Hindlimb muscle (tissue), 1 donor: ENCODE results near the gene TAL1. TPM values are rescaled to one million over a fixed set of nuclear protein-coding genes. Genes with fewer than 3 reads are reported as not detected.

Source experiments
- DNase-seq: peaks from one replicate; pipeline ENCODE4 v3.0.0-alpha.2; 2013
- polyA plus RNA-seq: library from polyadenylated mRNA; unstranded; fragments of 120-200 nt; gene quantifications from one replicate; pipeline ENCODE4 v1.2.1, GENCODE V29; 2013; ENCODE audit not compliant: insufficient read length

TAL1 gene
- polyA plus RNA-seq, 1 donor: 3.6 TPM

GRCh38 chr1:47187231-47187925 lies 44.6 kb downstream of the TAL1 start:
- DNase-seq: no peak

- no peak for DNase-seq
Observed at GRCh38 chr1:47186267-47187185, 45.5 kb downstream of the TAL1 start.

GRCh38 chr1:47184822-47185677 lies 47.0 kb downstream of the TAL1 start:
- no peak for DNase-seq

DNA sequence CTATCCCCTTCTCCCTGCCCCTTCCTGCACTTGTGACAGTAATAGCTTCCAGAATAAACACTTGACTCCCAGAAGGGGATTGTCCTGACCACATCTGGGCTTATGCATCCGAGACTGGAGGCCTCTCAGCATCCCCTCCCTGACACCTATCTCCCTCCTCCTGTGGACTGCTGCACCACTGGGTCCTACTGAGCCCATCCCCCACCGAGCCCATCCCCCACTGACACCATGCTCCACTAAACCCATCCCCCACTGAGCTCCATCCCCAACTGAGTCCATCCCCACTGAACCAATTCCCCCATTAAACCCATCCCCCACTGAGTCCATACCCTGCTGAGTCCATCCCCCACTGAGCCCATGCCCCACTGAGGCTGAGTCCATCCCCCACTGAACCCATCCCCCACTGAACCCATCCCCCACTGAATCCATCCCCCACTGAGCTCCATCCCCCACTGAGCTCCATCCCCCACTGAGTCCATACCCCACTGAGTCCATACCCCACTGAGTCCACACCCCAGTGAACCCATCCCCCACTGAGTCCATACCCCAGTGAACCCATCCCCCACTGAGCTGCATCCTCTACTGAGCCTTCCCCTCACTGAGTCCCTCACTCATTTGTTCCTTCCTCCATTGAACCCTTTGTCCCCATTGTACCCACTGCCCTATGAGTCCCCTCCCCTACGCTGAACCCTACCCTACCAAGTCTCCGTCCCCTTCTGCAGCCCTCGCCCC lies 47.8 kb downstream of the TAL1 start:
- no peak for DNase-seq

GRCh38 chr1:47183308-47184089 lies 48.5 kb downstream of the TAL1 start:
- DNase-seq: no peak

GRCh38 chr1:47182676-47183235 lies 49.3 kb downstream of the TAL1 start:
- DNase-seq: no peak

- DNase-seq: no peak
Observed at GRCh38 chr1:47181955-47182675, 49.9 kb downstream of the TAL1 start.

DNA sequence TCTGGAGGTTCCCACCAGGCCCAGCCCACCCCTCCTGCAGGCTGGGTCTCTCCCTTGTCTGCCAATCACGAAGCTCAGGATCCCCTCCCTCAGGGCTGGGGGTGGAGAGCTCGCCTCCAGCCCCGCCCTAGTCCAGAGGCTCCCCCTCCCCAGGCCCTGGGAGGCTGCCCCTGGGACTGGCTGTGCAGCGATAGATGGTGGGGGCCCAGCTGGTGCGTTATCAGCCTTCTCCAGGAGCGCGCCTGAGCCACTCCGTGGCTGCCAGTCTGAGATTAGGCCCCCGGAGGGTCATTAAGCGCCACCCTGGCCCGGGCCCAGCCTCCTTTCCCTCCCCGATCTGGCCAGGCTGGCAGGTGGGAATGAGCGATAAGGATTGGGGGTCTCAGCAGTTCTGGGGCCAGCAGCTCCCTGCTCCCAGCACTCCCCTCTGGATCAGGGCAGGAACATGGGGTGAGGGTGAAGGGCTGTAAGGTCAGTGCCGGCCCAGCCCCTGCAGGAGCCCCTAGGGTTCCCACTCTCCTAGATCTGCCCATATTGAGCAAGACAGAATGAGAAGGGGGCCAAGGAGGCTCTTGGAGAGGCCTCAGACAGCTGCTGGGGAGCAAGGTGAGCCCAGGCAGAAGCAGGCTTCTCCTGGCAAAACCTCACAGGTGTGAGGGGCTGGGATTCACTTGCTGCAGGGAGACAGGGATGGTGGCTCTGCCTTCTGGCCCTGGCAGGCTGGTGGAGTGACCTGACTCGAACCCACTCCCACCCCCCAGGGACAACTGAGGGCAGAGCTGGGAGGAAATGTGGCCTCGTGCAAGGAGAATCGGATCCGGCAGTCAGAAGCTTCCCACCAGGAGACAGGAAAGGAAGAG lies 50.7 kb downstream of the TAL1 start:
- no peak for DNase-seq

GRCh38 chr1:47180603-47181094 lies 51.4 kb downstream of the TAL1 start:
- DNase-seq: no peak

GRCh38 chr1:47179988-47180563 lies 51.9 kb downstream of the TAL1 start:
- no peak for DNase-seq

DNA sequence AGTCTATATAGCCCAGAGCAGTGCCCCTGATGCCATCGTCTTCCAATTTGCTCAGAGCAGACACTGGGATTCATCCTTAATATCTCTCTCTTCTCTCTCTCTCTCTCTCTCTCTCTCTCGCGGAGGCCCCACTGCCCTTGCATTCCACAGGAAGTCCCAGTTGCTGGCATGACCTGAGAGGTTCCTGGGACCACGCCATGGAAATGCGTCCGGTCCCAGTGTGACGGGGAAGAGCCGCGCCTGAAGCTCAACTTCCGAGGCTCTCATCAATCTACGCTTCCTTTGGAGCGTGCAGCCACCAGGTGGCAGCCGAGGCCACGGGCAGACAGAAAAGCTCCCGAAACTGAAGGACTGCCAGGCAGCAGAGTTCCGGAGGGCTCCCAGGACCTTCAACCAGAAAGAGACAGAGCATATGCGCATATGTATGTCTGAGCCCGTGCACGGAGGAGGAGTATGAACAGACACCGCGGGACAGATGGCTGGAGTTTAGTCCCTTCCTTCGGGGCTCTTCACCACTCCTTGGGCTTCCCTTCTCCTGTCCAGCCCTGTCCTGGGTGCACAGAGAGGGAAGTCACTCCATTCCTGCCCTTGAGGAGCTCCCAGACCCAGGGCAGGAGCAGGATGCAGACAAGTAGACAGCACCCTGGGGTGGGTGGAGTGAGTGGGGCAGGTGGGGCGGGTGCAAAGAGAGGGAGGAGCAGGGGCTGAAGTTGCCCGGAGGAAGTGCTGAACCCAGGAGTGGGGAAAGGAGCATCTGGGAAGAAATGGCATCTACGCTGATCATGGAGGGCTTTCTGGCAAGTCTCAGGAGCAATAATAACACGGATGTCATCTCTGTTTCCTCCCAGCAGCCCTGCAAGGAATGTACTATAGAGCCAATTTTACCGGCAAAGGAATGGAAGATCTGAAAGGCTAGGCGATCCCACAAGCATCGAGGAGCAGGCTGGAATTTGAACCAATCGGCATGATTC lies 52.7 kb downstream of the TAL1 start:
- peak; percentile 93 for DNase-seq

- no peak for DNase-seq
Observed at GRCh38 chr1:47178654-47179016, 53.4 kb downstream of the TAL1 start.

DNA sequence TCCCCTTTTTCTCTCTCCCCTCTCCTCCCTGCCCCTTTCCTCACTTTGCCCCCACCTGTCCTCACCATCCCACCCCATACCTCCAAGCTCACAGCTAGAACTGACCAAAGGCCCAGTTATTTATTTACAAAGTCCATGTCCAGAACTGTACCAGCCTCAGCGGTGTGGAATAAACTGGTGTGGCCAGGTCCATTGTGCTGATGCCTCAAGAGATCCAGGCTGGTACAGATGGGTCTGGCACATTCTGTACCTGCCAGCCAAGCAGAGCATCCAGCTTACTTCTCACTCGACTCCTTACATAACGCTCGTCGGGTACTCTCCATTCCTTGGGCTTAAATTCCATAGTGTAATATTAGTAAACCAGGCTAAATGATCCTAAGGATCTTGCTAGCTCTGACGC lies 54.0 kb downstream of the TAL1 start:
- DNase-seq: no peak

DNA sequence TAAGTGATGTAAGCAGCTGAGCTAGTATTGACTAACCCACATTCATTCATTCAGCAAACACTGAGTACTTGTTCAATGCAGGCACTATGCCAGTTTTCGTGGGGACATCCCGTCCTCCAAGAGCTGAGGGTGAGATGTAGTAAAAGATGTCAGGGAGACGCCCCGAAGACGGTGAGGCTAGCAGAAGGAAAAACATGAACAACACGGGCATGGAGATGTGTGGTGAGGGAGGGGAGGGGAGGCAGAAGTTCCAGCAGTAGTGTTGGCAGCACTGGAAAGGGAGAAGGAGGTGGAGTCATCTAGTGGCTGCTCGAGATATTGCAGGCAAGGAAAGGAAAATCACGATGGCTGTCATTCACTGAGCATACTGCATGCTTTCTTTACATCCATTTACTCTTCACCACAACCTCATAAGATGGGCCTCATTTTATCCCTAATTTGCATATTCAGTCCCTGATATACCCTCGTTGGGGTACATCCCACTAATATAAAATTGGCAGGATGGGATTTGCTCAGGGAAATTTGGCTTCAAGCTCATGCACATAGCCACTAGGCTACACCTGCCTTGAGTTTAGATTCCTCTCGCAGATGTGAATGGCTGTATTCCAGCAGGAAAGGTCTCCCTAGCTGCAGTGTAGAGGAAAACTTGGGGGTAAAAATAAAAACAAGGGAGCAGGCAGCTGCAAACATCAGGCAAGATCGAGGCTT lies 56.6 kb downstream of the TAL1 start:
- DNase-seq: peak; percentile 37

DNA sequence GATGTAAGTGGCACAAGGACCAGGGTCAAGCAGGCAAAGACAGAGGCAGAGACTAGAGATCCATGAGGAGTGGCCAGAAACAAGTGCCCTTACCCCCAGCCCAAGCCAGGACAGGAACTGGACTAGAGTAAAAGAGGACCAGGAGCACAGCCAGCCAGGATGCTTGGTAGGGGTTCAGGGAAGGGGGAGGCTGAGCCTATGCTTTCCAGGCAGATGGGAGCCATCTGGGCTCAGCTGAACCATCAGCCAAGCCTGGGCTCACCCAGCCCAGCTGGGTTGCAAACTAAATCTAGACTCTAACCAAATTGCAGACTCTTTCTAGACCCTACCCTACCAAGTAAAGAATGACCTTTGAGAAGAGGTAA lies 57.4 kb downstream of the TAL1 start:
- DNase-seq: no peak

DNA sequence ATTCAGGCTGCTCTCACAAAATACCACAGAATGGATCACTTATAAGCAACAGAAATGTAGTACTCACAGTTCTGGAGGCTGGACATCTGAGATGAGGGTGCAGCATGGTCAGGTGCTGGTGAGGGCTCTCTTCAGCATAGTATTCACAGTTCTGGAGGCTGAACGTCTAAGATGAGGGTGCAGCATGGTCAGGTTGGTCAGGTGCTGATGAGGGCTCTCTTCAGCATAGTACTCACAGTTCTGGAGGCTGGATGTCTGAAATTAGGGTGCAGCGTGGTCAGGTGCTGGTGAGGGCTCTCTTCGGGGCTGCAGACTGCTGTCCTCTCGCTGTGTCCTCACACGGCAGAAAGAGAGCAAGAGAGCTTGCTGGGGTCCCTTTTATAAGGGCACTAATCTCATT lies 59.2 kb downstream of the TAL1 start:
- DNase-seq: no peak
